Measurements from ENCODE around the gene SLC15A5.

- TF ChIP-seq, protein P1, sequence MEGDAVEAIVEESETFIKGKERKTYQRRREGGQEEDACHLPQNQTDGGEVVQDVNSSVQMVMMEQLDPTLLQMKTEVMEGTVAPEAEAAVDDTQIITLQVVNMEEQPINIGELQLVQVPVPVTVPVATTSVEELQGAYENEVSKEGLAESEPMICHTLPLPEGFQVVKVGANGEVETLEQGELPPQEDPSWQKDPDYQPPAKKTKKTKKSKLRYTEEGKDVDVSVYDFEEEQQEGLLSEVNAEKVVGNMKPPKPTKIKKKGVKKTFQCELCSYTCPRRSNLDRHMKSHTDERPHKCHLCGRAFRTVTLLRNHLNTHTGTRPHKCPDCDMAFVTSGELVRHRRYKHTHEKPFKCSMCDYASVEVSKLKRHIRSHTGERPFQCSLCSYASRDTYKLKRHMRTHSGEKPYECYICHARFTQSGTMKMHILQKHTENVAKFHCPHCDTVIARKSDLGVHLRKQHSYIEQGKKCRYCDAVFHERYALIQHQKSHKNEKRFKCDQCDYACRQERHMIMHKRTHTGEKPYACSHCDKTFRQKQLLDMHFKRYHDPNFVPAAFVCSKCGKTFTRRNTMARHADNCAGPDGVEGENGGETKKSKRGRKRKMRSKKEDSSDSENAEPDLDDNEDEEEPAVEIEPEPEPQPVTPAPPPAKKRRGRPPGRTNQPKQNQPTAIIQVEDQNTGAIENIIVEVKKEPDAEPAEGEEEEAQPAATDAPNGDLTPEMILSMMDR (IDR thresholded peaks at IDR 0.05), result no peak
- TF ChIP-seq POLR2A (IDR thresholded peaks at IDR 0.05), result no peak
Observed at GRCh38 chr12:16272222-16272621, 5.3 kb downstream of the SLC15A5 start.
